ENCODE measurements around the gene POU6F2.
A peak's percentile ranks its signal among the peaks of the same experiment; 100 is the strongest.
"Not testable (repeated sequence)": the region's sequence is repeated elsewhere in the genome, so short reads cannot be mapped to it uniquely, and the experiment has no call there.

The POU6F2 gene

DNA sequence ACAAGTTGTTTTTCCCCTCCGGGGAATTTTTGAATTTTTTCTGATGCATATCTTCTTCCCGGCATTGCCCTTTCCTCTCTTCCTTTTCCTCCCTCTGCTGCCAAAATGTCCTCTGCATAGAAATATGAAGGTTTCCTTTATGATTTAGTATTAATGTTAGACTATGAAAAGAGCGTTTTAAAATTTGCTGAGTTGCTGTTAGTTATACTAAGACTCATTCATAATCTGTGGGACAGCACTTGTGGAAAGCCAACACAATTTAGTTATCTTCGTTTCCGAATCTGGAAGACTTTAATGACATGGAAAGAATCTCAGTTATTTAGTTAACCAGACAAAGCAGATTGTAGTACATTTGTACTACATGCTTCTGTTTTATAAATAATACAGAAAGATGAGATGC, 25.0 kb downstream of the POU6F2 start:
- DNase-seq = no peak

DNA sequence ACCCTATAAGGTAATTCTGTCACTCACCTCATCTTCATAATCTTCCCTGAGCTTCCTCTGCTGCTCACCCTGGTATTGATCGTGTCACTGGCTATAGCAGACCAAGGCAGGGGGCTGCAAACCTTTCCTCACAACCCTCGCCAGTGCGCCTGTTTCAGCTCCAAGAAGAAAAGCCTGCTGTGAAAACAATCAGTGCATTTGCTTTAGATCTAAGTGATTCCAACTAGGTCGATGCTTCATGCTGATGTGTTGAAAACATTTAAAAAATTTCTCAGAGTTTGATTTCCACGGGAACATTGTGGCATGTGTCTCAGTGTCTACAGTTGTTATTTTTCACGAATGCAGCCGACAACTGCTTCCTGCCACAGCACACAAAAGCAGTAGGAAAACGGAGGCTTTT, 27.3 kb downstream of the POU6F2 start:
- DNase-seq = no peak

DNA sequence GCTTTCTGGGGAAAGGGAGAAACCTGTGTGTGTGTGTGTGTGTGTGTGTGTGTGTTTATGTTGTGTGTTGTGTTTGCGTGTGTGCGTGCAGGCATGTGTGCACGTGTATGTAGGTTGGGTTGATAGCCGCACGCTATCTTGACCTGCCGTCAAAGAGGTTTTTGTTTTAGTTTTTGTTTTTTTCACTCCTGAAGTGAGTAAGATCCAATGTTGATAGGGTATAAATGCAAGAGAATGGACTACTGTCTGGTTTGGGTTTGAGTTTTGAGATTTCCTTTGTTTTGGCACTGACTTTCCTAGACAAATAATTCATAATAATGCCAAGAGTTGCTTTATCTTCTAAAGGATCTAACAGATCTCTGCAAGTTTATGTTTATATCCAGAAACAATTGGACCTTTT, 27.8 kb downstream of the POU6F2 start:
- DNase-seq = no peak

DNA sequence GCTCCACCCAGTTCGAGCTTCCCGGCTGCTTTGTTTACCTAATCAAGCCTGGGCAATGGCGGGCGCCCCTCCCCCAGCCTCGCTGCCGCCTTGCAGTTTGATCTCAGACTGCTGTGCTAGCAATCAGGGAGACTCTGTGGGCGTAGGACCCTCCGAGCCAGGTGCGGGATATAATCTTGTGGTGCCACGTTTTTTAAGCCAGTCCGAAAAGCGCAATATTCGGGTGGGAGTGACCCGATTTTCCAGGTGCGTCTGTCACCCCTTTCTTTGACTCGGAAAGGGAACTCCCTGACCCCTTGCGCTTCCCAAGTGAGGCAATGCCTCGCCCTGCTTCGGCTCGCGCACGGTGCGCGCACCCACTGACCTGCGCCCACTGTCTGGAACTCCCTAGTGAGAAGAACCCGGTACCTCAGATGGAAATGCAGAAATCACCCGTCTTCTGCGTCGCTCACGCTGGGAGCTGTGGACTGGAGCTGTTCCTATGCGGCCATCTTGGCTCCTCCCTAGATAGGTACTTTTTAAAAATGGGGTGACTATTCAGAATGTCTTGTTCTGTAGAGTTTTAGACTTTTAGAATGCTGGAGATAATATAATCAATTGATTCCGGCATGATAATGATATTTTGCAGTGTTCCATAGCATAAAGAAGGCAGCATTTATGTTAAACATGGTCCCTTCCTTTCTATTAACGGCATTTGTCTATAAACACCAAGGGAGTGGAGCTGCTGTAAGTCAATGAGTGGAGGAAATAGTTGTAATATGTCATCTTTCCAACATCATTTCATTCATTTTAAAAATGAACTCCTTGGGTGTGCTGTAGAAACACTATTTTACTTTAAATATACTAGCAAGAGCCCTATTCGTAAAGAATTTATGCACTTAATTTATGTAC, 35.6 kb downstream of the POU6F2 start:
- not testable (repeated sequence) for DNase-seq

DNA sequence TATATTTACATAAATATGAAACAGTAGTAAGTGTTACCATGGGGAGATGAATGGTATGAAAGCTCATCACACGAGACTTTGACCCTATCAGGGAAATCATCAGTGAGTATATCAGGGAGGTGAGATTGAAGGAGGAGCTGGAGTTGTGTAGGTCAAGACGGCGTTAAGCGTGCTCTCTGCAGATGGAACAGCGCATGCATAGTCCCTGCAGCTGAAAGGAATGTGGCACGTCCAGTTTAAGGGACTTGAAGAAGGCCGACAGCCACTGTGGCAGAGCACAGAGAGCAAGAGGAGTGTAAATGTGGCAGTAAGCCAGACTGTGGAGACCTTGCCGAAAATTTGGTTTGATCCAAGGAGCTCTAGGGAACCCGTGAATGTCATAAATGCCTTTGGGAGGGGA, 38.9 kb downstream of the POU6F2 start:
- no peak for DNase-seq

DNA sequence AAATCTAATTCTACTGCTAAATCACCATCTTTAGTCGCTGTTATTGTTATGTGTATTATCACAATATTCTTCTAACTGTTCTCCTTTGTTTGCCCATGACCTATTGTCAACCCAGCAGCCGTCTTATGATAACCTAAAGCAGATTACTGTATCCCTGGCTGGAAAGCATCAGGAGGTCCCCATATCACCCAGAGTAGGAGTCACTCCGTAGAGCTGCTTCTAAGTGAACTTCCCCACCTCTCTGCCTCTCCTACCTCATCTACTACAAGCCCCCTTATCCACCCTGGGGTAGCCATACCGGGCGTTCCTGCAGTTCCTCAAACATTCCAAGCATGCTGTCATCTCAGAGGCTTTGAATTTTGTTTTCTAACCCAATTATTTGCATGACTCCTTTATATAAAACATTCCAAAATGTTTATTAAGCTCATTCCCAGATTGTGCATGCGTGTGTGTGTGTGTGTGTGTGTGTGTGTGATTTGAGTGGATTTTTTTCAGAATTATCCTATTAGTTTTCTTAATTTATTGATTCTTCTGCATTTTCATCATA, 39.7 kb downstream of the POU6F2 start:
- DNase-seq = no peak

DNA sequence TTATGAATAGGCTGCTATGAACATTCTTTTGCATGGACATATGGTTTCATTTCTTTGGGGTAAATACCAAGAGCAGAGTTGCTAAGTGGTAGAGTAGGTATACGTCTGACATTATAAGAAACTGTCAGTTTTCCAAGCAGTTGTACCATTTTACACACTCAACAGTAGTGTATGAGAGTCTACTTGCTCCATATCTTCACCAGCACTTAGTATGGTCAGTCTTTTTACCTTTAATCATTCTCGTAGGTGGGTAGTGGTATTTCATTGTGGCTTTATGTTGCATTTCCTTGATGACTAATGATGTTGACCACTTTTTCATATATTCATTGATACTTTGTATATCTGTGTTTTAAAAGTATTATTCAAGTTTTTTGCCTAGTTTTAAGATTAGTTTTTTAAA, 45.1 kb downstream of the POU6F2 start:
- no peak for DNase-seq

DNA sequence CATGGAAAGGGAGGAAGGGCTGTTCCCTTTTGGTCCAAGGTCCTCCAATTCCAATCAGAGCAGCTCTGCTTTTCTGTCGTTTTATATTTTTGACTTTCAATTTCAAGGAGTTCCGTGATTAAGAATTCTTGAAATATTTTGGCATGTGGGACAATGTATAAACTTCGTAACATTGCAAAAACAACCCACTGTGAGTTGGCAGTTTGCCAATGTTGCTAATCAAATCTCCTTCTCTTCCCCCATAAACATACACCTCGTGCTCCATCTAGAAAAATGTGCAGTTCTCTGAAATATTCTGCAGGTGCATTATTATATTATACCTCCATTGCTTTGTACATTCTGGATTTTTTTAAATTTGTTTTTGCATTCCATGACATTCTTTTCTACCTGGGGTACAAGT, 49.8 kb downstream of the POU6F2 start:
- DNase-seq = no peak

DNA sequence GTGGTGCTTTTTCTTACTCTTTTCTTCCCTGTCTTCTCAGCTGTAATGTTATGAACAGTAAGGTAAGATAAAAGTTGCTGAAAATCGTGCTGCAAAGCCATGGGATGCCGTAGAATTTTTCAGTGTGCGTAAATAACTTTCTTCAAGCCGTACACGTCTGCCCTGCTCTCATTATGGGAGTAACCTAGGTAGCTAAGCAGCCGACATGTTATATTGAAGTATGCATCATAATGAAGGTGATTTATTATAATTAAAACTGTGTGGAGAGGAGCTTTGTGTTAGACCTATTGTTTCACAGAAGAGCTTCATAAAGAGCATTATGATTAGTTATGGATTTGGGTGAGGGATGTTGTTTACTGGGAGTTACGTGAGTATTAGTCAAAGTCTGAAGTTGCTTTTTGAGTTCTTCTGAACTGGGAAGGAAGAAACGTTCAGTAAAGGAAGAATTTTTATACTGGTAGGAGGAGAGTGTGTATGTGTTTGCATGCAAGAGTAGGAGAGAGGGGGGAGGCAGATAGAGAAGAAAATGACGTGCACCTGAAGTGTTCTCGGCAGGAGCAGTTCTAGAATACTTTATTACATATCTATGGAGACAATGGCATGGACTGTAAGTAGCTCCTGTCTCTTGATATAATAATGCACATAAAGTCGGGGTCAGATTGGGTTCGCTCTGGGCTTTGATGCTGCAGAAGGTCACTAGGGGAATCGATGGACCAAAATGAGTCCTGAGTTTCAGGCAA, 56.3 kb downstream of the POU6F2 start:
- no peak for DNase-seq

DNA sequence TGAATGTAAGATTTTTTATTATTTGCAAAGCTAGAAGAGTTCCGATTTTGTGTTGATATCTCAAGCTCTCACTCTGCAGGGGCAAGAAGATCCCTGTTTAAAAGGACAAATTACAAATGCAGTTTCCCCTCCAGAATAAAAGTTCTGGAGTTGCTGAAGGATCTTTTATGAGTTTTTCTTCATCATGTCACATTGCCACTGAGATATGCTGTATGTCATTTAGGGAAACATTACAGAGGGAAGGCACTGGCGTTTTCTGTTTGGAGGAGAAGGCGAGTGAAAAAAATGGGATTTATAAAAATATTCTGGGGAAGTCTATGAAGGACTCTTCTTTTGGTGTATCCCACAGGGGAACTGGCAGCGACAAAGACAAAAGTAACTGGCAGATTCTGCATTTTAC, 57.4 kb downstream of the POU6F2 start:
- no peak for DNase-seq

DNA sequence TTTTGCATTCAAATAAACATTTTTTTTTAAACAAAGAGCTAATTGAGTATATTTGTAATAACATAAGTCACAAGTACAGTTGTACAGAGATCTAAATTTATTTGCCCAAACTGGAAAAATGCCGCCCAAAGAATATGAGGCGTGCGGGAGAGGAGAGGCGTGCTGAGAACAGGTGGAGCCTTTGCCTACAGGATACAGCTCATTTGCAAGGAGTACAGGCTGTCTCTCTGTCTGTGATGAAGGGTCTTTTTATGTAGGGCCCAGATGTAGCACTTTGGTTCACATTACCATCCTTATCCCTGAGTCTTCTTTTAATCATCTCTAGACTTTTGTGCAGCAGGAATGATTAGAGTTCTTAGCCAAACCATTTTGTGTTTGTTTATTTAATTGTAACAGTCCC, 58.2 kb downstream of the POU6F2 start:
- no peak for DNase-seq

DNA sequence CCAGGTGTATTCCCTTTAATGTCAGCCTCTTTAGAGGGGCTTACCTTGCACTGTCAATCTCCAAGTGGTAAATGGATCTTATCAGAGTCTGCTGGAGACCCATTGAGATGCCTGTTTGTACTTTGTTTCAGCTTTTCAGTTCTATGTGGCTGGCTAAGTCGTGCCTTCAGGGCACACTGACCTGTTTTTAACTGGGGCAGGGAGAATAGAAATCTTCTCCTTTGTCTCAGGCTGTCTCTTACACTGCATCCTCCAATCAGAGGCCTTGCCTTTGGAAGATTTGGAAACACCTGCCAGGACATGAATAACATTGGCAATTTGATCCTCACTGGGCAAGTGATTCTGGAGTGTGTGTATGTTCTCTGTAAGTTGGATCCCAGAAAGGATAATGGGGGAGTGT, 65.0 kb downstream of the POU6F2 start:
- peak; percentile 9 for DNase-seq

DNA sequence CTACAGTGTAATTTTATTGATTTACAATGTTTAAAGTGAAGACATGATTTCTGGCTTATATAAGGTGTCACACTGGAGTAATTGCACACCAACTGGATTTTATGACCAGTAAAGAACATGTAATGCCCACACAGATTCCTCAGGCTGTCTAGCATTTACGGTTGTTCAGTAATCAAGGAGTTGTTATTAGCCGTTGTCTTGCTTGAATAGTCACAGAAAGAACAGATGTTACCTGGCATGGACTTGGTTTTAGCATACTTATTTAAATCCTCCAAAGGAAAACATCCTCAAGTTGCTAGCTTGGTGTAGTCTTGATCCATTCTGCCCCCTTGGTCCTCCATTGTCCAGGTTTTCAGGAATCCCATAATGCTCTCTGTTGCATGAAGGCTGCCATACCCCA, 65.8 kb downstream of the POU6F2 start:
- DNase-seq = no peak

DNA sequence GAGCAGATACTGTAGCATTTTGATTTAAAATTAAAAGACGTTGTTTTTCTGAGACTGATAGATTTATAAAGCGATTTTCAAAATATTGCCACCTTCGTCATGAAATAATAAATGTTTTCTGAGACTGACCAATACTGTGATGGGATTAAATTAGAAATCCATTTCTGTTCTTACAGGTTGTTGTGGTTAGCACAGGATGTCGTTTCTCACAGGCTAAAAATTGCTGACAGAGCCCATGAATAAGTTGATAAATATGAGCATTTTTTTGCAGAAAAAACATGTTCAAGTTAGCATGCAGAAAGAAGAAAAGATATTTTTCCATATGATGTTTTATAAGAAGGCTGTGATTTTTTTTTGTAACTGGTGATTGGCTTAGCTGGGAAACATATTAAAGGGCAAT, 66.8 kb downstream of the POU6F2 start:
- DNase-seq = no peak

DNA sequence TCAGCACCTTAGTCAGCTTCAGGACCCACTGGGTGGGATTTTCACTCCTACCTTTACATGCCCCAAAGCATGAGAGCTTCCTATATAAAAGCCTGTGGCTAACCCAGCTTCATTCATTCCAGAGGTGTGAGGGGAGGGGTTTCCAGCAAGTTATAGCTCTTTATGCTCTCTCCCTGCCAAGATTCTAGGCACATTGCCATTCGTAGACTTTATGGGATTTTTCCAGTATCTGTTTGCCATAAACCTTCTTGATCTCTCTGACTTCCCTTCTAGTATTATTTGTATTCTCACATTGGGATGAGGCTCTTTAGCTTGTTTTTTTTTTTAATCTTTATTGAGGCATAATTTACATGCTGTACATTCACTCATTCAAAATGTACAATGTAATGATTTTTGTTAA, 67.5 kb downstream of the POU6F2 start:
- DNase-seq = no peak

DNA sequence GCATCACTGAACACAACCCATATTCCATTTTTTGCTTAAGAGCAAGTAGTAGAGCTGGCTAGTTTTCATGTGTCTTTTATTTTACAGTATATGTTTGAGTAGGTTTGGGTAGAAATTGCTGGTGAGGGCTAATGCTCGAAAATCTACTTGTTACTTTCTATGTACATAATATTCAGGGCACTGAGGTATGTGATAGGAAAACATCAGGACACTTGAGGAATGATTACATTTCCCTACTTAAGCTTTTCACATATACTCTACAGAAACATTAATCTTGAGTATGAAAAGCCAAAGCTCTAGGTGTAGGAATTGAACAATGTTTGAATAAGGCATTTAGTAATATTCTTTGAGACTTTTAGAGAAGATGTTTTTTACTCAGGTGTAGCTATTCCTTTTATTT, 73.6 kb downstream of the POU6F2 start:
- no peak for DNase-seq

DNA sequence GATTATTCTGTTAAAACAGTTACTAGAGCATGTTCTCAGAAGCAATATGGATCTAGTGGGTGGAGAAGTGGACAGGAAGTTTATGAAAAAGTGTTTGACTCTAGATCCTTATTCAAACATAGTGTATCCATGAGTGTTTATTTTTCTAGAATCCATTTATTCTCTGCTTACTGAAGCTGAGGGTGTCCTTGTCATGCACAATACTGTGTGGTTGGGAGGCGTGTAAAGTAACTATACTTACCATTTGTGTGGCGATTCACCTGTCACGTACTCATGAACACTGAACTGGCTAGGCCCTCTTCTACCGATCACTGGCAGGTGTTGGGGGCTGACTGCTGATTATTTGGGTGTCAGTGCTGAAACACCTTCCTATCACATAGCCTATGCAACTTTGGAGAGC, 74.0 kb downstream of the POU6F2 start:
- DNase-seq = no peak

DNA sequence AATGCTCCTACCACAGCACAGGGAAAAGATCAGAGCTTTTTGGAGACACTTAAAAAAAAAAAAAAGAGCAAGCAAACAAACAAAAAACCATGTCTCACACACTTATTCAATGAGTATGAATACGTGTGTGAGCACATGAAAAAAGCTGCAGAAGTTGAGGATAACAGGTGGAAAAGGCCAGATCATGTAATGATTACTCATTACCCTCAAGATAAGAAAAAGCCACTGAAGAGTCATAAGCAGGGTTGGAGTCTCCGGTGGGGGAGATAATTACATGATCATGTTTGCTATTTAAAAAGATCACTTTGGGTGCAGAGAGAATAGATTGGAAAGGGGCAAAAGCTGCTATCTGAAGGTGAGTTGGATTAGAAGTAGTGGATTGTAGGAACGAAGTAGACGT, 77.0 kb downstream of the POU6F2 start:
- DNase-seq = no peak

DNA sequence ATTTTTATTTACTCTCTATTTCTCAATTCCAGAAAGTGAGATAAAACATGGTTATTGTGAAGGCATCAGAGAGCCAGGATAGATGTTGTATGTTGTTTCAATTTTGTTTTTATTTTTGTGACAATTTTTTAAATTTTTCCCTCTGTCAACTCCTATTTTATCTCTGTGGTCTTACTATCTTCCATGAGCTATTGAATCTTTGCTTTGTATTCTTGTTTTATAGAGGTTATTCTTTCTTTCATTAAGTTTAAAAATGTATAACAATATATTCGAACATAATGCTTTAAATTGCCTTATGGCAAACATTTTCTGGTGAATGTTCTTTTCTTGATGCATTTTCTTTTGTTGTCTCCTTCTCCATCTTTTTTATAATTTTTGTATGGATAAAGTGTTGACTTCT, 78.4 kb downstream of the POU6F2 start:
- DNase-seq = no peak

DNA sequence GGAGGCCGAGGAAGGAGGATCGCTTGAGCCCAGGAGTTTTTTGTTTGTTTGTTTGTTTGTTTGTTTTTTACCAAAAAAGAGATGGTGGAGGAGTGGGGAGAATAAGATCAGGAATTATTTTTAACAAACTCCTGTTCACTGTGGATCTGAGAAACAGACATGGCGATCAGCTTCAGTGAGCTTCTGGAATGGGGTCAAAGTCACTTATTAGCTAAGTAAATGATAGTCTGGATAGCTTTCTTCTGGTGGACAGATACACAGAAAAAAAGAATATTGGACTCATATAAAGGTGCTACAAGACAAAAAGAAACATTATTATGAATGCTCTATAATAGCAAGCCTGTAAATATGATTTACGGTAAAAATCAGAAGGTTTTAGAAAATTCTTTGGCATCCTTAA, 85.1 kb downstream of the POU6F2 start:
- no peak for DNase-seq

DNA sequence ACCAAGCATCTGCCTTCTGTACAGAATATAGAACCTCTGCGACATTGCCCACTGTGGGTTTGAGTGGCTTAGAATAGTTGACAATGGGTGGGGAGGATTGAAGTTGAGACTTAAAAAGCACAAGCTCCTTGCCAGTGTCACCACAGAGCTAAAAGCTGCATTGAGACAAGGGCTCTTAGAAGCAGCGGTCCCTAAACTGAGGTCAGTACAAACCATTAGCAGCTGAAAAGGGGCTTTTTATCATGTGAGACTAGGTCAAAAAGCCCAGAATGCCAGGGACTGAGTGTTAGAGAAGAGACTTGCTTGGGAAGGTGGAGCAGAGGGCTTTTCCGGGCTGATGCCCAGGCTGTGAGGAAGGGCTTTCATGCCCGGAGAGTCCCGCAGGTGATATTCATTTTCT, 91.3 kb downstream of the POU6F2 start:
- peak; percentile 4 for DNase-seq

DNA sequence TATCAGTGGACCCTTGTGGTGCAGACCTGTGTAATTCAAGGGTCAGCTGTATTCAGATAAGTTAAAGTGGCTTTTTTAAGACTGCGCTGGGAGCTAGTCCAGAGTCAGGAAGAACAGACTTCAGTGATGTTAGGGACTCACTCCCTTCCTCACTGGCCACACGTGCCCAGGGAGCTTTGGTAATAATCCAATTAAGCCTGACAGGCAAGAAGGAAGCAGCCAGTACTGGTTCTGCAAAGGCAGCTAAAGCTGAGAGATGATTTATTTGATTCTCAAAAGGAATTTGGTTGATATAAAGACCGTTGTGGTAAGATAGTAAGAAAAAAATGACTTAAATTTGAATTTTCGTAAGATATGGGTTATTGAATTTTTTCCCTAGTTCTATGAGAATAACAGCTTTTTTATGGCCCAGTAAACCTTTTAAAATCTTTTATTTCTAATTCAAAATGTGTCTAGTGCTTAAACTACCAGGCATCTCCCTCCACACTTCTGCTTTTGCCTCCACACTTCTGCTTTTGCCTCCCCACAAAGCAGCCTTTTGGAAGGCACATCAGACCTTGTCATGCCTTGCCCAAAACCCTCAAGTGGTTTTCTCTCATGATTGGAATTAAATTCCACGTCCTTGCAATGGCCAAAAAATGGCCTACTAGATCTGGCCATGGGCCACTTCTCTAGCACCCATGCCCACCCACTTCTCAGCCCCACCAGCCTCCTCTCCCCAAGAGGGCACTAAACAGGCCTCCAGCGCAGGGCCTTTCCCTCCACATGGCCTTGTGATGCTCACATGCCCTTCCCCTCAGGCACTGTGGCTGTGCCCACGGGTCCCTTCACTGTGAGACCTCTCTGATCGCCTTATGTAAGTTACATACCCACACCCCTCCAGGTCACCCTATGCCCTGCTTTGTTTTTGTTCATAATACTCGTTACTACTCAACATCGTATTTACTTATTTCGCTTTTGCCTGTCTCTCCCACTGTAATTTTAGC, 92.5 kb downstream of the POU6F2 start:
- DNase-seq = no peak

DNA sequence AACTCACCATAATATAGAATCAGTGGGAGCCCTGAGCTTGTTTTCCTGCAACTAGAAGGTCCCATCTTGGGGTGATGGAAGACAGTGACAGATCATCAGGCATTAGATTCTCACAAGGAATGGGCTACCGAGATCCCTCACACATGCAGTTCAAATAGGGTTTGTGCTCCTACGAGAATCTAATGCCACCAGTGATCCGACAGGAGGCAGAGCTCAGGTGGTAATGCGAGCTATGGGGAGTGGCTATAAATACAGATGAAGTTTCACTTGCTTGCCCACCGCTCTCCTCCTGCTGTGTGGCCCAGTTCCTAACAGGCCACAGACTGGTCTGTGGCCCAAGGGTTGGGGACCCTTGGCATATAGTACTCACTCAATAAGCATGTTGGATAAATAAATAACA, 93.4 kb downstream of the POU6F2 start:
- no peak for DNase-seq
